Coronary artery (tissue), 2 donors: Measurements from ENCODE around the gene COL5A1.

Source experiments
- DNase-seq: peaks from one replicate; pipeline ENCODE4 v3.0.0-alpha.2; 2017; ENCODE audit warnings: low spot score
- H3K27ac ChIP-seq, 2 donors: fragments of 200-600 bp; sonication (generic); one replicate each; pipeline ENCODE4 v1.5.1; 2016 to 2019
- H3K4me3 ChIP-seq: fragments of 200-600 bp; sonication (generic); 2 replicates; pipeline ENCODE4 v1.5.1; 2016; ENCODE audit warnings: mild to moderate bottlenecking, moderate library complexity
- TF ChIP-seq, protein P1 (sequence below): fragments of 200-600 bp; sonication (generic); IDR thresholded peaks from one replicate; pipeline ENCODE4 v1.5.1; 2019; ENCODE audit warnings: antibody characterized with exemption

COL5A1 gene

DNA sequence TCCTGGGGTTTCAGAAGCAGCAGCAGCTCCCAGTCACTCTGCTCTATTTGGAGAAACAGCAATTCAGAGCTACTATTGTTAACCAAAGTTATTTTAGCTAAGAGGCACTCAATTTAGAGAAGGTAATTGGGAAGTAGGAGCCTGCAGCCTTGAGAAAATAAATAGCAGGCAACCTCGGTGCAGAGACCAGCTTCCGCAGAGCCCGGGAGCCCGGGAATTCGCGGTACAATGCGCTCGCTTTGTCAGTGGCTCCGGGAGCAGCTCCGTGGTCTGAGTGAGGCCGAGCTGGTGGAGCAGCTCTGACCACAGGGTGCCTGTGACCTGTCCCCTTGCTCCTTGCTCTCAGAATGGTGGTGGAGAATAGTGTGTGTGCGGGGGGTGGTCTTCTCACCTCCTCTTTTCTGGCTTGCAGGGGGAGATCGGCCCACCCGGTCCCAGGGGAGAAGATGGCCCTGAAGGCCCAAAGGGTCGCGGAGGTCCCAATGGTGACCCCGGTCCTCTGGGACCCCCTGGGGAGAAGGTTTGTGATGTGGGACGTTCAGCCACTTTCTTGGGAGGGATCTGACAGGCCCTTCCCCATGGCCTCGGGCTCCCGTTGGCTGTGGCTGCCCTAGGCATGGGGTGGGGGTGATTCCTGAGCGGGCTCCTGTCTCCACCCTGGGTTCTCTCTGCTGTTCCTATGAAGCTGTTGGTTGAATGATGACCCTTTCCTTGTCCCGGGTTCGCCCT, 143.1 kb downstream of the COL5A1 start:
- no peak for DNase-seq
- H3K4me3 ChIP-seq = no peak overlapping the region
- peak overlapping the region in 1 of 2 donors; percentile 37 for H3K27ac ChIP-seq
- TF ChIP-seq, protein P1, sequence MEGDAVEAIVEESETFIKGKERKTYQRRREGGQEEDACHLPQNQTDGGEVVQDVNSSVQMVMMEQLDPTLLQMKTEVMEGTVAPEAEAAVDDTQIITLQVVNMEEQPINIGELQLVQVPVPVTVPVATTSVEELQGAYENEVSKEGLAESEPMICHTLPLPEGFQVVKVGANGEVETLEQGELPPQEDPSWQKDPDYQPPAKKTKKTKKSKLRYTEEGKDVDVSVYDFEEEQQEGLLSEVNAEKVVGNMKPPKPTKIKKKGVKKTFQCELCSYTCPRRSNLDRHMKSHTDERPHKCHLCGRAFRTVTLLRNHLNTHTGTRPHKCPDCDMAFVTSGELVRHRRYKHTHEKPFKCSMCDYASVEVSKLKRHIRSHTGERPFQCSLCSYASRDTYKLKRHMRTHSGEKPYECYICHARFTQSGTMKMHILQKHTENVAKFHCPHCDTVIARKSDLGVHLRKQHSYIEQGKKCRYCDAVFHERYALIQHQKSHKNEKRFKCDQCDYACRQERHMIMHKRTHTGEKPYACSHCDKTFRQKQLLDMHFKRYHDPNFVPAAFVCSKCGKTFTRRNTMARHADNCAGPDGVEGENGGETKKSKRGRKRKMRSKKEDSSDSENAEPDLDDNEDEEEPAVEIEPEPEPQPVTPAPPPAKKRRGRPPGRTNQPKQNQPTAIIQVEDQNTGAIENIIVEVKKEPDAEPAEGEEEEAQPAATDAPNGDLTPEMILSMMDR = no peak

DNA sequence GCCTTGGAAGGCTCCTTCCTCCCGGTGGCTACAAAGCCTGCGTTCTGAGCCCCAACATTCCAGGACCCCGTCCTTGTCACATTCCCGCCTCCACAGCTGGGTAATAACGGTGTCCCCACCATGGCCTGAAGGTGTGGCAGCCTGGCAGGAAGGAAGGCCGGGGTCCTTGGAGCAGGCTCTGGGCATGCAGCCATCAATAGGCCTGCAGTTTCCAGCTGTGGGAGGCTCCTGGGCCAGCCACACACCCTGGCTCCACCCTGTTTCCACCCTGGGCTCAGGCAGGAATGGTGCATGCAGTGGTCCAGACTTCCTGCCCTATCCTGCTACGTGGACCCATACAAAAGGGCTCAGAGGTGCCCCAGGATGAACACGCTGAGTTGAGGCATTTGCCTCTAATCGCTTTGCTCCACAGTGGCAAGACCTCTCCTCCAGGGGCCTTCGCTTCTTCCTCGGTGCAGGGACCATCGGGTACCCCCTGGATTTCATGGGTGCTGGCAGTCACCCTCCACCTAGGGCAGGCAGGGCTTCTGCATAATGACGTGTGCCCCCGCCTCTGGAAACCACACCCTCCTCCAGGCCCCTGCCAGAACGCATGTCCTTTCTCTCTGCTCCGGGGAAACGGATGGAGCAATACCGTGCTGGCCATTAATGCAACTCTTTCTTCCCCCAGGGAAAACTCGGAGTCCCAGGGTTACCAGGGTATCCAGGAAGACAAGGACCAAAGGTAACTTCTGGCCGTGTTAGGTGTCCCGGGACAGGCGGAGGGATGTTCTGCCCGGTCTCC, 143.9 kb downstream of the COL5A1 start:
- no peak overlapping the region for H3K4me3 ChIP-seq
- H3K27ac ChIP-seq = peak overlapping the region in 1 of 2 donors; percentile 37
- TF ChIP-seq, protein P1 = no peak
- no peak for DNase-seq

DNA sequence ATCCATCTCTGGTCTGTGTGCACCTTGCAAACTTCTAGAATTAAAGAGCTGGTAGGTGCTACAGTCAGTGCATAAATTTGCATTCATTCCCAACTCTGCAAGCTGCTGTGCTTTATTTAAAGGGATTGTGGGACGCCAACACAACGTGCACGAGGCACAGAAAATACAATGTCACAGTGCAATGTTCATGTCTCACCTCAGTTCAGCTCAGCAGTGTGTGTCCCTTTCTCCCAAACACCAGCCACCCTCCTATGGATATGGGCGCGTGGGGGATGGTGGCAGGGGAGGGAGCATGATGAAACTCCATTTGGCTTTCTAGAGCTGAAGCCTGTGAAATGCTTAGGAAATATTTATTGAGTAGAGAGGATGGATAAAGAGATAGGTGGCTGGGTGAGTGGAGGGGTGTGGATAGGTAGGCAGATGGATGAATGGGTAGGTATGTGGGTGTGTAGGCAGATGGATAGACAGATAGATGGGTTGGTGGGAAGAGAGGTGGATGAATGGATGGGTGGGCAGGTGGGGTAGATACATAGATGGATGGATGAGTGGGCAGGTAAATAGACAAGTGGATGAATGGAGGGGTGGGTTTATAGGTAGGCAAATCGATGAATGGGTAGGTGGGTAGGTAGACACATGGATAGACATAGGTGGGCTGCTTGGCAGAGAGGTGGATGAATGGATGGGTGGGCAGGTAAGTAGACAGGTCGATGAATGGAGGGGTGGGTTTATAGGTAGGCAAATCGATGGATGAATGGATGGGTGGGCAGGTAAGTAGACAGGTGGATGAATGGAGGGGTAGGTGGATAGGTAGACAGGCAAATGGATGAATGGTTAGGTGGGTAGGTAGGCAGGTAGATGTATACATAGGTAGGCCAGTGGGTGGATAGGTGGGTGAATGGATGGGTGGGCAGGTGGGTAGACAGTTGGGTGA, 146.3 kb downstream of the COL5A1 start:
- H3K4me3 ChIP-seq = no peak overlapping the region
- TF ChIP-seq, protein P1 = no peak
- no peak overlapping the region for H3K27ac ChIP-seq
- no peak for DNase-seq

DNA sequence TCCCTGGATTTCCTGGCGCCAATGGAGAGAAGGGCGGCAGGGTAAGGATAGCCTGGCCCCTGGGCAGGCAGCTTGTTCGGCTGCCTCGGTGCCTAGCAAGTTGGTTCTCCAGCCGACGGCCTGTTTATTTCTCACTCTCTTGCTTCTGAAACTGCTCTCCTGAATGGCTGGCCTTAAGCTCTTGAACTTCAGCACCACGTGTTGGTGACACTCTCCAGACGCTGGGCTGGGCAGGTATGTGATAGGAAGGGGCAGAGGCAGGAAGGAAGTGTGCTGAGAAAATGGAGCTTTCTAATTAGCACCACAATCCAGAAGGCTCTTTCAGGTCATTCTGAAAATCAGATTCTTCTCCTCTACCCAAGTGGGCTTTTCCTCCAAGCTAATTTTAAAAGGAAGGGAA, 147.6 kb downstream of the COL5A1 start:
- TF ChIP-seq, protein P1 = no peak
- Histone ChIP-seq H3K27ac (peak overlapping the region in 1 of 2 donors; percentile 11), H3K4me3 (no peak overlapping the region)
- DNase-seq = no peak

DNA sequence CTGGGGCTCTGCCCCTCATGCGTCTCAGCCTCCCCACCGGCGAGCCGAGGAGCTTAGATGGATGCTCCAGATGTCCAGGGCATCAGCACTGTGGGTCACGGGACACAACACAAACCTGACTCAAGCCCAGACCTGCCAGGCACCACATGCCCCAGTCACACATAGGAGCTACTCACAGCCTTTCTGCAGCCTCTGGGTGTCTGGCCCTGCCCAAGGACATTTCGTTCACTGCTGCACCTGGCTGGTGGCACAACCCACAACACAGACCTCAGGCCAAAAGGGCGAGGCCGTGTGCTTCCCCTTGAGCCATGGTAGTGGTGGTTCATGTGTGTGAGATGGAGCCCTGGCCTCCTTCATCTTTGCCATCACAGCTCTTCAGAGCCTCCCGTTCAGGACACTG, 149.4 kb downstream of the COL5A1 start:
- TF ChIP-seq, protein P1 = no peak
- Histone ChIP-seq H3K4me3 (no peak overlapping the region), H3K27ac (no peak overlapping the region)
- DNase-seq = no peak

DNA sequence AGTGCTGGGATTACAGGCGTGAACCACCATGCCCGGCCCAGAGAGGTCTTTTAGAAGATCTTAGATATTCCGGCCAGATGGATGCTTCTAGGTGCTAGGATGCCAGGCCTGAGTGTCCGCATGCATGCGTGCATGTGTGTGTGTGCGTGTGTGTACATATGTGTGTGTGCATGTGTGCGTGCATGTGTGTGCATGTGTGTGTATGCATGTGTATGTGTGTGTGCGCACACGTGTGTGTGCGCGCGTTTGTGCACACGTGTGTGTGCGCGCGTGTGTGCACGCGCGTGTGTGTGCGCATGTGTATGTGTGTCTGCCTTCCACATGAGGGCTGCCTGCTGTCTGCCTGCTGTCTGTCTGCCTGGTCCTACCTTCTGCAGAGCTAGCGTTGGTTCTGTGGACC, 151.0 kb downstream of the COL5A1 start:
- Histone ChIP-seq H3K4me3 (no peak overlapping the region), H3K27ac (no peak overlapping the region)
- DNase-seq = no peak
- TF ChIP-seq, protein P1 = no peak
